ENCODE measurements around the gene FOCAD.
"Not testable (repeated sequence)": the region's sequence is repeated elsewhere in the genome, so short reads cannot be mapped to it uniquely, and the experiment has no call there.

Gene FOCAD

GRCh38 chr9:20945269-20945668 lies 261.2 kb downstream of the FOCAD start:
- DNase-seq (ENCODE audit: extremely low read depth in 1 of 2, low read depth in 1 of 2) = no peak

- no peak for DNase-seq (ENCODE audit: extremely low read depth in 1 of 2, low read depth in 1 of 2)
Measured at GRCh38 chr9:20945856-20946255, 261.8 kb downstream of the FOCAD start.

GRCh38 chr9:20948703-20949102 lies 264.6 kb downstream of the FOCAD start:
- DNase-seq (ENCODE audit: extremely low read depth in 1 of 2, low read depth in 1 of 2) = no peak

GRCh38 chr9:20950707-20951106 lies 266.6 kb downstream of the FOCAD start:
- no peak for DNase-seq (ENCODE audit: extremely low read depth in 1 of 2, low read depth in 1 of 2)

- no peak for DNase-seq (ENCODE audit: extremely low read depth in 1 of 2, low read depth in 1 of 2)
Measured at GRCh38 chr9:20962536-20963225, 278.6 kb downstream of the FOCAD start.

- DNase-seq (ENCODE audit: extremely low read depth in 1 of 2, low read depth in 1 of 2) = no peak
Measured at GRCh38 chr9:20972684-20973083, 288.6 kb downstream of the FOCAD start.

GRCh38 chr9:20973246-20973947 lies 289.3 kb downstream of the FOCAD start:
- not testable (repeated sequence) for DNase-seq (ENCODE audit: extremely low read depth in 1 of 2, low read depth in 1 of 2)

- DNase-seq (ENCODE audit: extremely low read depth in 1 of 2, low read depth in 1 of 2) = not testable (repeated sequence)
Measured at GRCh38 chr9:20974191-20974938, 290.3 kb downstream of the FOCAD start.

- no peak for DNase-seq (ENCODE audit: extremely low read depth in 1 of 2, low read depth in 1 of 2)
Measured at GRCh38 chr9:20978249-20978648, 294.2 kb downstream of the FOCAD start.

GRCh38 chr9:20980832-20981455 lies 296.9 kb downstream of the FOCAD start:
- no peak for DNase-seq (ENCODE audit: extremely low read depth in 1 of 2, low read depth in 1 of 2)

GRCh38 chr9:20981486-20981885 lies 297.4 kb downstream of the FOCAD start:
- no peak for DNase-seq (ENCODE audit: extremely low read depth in 1 of 2, low read depth in 1 of 2)

GRCh38 chr9:20984506-20984905 lies 300.4 kb downstream of the FOCAD start:
- DNase-seq (ENCODE audit: extremely low read depth in 1 of 2, low read depth in 1 of 2) = no peak

- no peak for DNase-seq (ENCODE audit: extremely low read depth in 1 of 2, low read depth in 1 of 2)
Measured at GRCh38 chr9:20985851-20986600, 302.0 kb downstream of the FOCAD start.

GRCh38 chr9:20987521-20987920 lies 303.5 kb downstream of the FOCAD start:
- DNase-seq (ENCODE audit: extremely low read depth in 1 of 2, low read depth in 1 of 2) = no peak

- no peak for DNase-seq (ENCODE audit: extremely low read depth in 1 of 2, low read depth in 1 of 2)
Measured at GRCh38 chr9:20988061-20988460, 304.0 kb downstream of the FOCAD start.

- no peak for DNase-seq (ENCODE audit: extremely low read depth in 1 of 2, low read depth in 1 of 2)
Measured at GRCh38 chr9:20988671-20989315, 304.7 kb downstream of the FOCAD start.

GRCh38 chr9:20989923-20990341 lies 305.9 kb downstream of the FOCAD start:
- no peak for DNase-seq (ENCODE audit: extremely low read depth in 1 of 2, low read depth in 1 of 2)

GRCh38 chr9:20990867-20991266 lies 306.8 kb downstream of the FOCAD start:
- DNase-seq (ENCODE audit: extremely low read depth in 1 of 2, low read depth in 1 of 2) = no peak

GRCh38 chr9:20994486-20994885 lies 310.4 kb downstream of the FOCAD start:
- no peak for DNase-seq (ENCODE audit: extremely low read depth in 1 of 2, low read depth in 1 of 2)

- DNase-seq (ENCODE audit: extremely low read depth in 1 of 2, low read depth in 1 of 2) = no peak
Measured at GRCh38 chr9:20995616-20996015, 311.6 kb downstream of the FOCAD start.

Measured in activated CD8-positive, alpha-beta memory T cell treated with anti-CD3 and anti-CD28 coated beads for 1 hour (primary cell).